GM23248 (cell line): ENCODE results near the gene CFAP61.

Experiments
- EZH2 ChIP-seq: fragments of 200-600 bp; sonication (generic); IDR thresholded peaks from 2 replicates; pipeline ENCODE4 v1.6.1; 2018; ENCODE audit warnings: antibody characterized with exemption, mild to moderate bottlenecking; ENCODE audit not compliant: insufficient read depth, poor library complexity, severe bottlenecking
- EZH2phosphoT487 ChIP-seq: fragments of 200-600 bp; sonication (generic); IDR thresholded peaks from 2 replicates; pipeline ENCODE4 v1.6.1; 2018; ENCODE audit warnings: antibody characterized with exemption, moderate library complexity, mild to moderate bottlenecking, low read depth; ENCODE audit not compliant: insufficient read depth

DNA sequence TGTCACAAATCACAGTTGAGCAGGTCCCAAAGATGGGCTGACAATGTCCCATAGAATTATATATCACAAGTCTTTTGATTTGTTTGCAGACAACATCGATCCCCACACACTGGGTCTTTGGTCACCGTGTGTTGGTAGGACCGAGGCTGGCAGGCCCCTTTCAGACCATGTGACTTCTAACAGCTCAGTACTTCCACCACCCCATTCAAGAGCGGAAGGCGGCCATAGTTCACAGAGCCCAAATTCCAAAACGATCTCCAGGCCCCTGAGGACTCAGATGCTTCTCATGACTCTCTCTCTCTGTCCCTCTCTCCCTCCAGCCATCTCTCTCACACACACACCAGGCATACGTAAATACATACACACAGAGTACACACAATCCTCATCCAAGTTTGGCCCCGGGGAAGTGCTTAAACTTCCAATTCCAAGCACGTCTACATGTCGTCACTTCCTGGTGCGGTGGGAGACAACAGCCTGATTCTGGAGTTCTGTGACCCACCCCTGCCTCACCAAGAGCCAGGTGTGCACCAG lies 159.7 kb downstream of the CFAP61 start:
- TF ChIP-seq EZH2 (no peak), EZH2phosphoT487 (no peak)
